ENCODE results near the gene PMVK. TPM values are rescaled to one million over a fixed set of nuclear protein-coding genes. Genes with fewer than 3 reads are reported as not detected.

The PMVK gene
- total RNA-seq, 2 donors from 2014 or later, result 38.6 to 66.9 TPM

DNA sequence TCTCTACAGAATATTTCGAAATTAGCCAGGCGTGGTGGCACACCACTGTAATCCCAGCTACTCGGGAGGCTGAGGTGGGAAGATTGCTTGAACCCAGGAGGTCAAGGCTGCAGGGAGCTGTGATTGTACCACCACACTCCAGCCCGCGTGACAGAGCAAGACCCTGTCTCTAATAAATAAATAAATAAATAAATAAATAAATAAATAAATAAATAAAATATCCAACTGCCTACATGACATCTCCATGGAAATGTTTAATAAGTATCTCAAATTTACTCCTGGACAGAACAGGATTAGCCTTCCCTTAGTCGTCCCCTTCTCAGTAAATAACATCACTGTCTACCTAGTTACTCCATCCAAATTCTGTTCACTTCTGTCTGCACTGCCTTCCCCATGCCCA lies 37.5 kb downstream of the PMVK start:
- no peak for ATAC-seq (replicated peaks)

DNA sequence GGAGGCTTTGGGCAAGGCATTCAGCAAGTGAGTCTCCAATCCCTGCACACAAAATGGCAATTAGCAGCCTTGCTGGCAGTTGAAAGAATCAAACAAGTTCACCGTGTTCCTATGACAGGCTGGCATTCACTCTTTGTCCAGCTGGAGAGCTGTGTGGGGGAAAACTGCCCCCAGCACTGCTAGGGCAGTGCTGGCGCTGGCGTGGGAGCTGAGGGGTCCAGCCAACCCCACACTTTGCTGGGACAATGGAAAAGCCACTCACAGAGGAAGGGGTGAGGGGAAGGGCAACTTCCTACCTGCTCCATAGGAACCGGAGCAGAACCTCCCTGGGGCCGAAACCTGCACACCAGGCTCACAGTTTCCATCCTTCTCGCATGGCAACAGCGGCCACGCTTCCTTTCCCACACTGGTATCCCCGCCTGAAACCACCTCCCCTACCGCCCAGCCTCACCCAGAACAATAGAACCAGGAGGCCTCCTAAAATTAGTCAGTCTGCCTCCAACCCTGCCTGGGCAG lies 39.7 kb downstream of the PMVK start:
- H3K27ac Mint-ChIP-seq, result no peak overlapping the region
- H3K36me3 Mint-ChIP-seq (ENCODE audit: low read depth), result no peaks in the 10 kb centered on the region
- no peaks in the 10 kb centered on the region for H3K4me1 Mint-ChIP-seq
- peaks cover 3% of the 10 kb centered on the region for H3K27me3 Mint-ChIP-seq
- ATAC-seq (replicated peaks), result peak; percentile 19
- no peaks in the 10 kb centered on the region for H3K9me3 Mint-ChIP-seq
- no peak overlapping the region for H3K4me3 Mint-ChIP-seq

More for the DNA sequence above, 37.5 kb downstream of the PMVK start:
- H3K27me3 Mint-ChIP-seq, result peaks cover 3% of the 10 kb centered on the region
- no peaks in the 10 kb centered on the region for H3K36me3 Mint-ChIP-seq (ENCODE audit: low read depth)
- no peak overlapping the region for H3K27ac Mint-ChIP-seq
- H3K4me1 Mint-ChIP-seq, result no peaks in the 10 kb centered on the region
- no peaks in the 10 kb centered on the region for H3K9me3 Mint-ChIP-seq
- no peak overlapping the region for H3K4me3 Mint-ChIP-seq

DNA sequence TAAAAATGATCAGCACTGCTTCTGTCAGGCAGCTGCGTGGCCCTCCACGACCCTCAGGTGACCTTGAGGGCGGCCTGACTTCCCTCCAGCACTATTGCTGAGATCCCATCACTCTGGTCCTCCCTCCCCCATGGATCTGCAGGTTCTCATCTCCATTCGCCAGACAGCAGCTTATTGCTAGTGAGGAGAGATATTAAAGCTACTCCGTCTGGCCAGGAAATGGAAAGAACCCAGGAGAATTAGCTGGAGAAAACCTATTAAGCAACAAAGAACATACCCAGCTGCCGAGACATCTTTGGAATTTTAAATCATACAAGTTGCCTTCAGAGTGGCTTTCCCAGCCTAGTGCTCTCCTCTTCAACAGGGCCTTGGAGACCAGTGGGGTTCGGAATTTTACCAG lies 40.7 kb downstream of the PMVK start:
- Mint-ChIP-seq H3K27me3 (peaks cover 3% of the 10 kb centered on the region), H3K9me3 (no peaks in the 10 kb centered on the region), H3K4me3 (no peak overlapping the region), H3K36me3 (ENCODE audit: low read depth) (no peaks in the 10 kb centered on the region), H3K27ac (no peak overlapping the region), H3K4me1 (no peaks in the 10 kb centered on the region)
- ATAC-seq (replicated peaks), result no peak

DNA sequence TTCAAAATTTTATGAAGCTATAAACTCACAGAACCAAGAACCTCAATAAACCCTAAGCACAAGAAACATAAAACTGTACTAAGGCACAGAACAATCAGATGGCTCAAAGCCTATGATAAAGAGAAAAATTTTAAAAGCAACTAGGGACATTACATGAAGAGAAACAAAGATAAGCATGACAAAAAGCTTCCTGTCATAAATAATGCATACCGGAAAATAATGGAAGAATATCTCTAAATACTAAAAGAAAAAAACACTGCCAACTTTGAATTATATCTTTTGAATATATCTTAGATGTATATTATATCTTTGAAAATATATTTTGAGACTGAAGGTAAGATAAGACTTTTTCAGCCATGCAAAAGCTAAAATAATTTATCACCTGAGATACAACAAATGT lies 45.1 kb downstream of the PMVK start:
- no peaks in the 10 kb centered on the region for H3K9me3 Mint-ChIP-seq
- H3K4me1 Mint-ChIP-seq, result peaks cover under 1% of the 10 kb centered on the region
- H3K27ac Mint-ChIP-seq, result no peak overlapping the region
- no peaks in the 10 kb centered on the region for H3K27me3 Mint-ChIP-seq
- no peak for ATAC-seq (replicated peaks)
- H3K4me3 Mint-ChIP-seq, result no peak overlapping the region
- H3K36me3 Mint-ChIP-seq (ENCODE audit: low read depth), result no peaks in the 10 kb centered on the region

DNA sequence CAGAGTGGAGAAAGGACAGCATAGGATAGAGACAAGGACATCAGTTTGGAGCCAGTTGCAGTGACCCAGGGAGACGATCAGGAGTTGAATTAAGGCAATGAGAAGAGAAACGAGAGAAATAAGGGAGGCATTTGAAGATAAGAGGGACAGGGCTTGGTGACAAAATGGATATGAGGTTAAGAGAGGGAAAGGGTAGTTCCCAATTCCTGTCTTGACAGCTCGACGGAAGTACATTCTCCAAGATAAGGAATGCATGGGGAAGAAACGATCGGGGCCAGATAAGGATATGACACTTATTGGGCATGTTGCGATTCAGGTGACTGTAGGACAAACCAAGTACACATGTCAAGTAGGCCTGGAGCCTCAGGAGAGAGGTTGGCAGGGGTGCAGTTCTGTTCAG lies 47.8 kb downstream of the PMVK start:
- ATAC-seq (replicated peaks), result no peak
- no peak overlapping the region for H3K27ac Mint-ChIP-seq

DNA sequence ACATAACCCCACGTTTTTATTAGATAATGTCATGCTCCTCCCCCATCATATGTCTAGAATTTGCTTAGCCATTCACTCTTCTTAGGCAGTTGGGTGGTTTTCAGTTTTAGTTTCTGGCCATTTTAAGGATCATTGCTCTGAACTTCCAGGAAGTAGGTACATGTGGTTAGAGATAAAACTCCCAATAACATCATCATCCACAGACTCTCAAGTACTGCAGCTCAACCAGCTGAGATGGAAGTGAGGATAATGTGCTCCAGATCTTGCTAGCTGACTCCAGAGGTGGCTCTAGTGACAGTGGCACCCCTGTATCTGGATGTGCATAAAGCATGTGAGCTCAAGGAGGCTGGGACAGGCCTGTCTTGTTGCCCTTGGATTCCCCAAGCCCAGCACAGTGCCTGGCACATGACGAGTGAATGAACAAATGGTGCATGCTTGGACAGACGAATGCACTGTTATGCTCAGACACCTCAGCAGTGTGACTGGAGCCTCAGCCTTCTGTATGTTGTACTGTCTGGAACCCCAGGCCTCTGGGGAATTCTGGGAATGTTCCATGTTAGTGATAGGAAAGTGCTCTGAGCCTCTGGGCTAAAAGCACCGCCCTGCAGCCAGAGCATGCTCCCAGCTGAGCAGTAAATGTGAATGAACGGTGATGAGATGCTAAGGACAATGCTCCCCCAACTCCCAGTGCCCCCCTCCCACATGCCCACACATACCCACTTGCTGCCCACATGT lies 50.1 kb downstream of the PMVK start:
- ATAC-seq (replicated peaks), result peak; percentile 48
- H3K27ac Mint-ChIP-seq, result no peak overlapping the region

More for the DNA sequence above, 47.8 kb downstream of the PMVK start:
- Mint-ChIP-seq H3K27me3 (no peaks in the 10 kb centered on the region), H3K4me3 (no peak overlapping the region), H3K36me3 (ENCODE audit: low read depth) (no peaks in the 10 kb centered on the region), H3K9me3 (no peaks in the 10 kb centered on the region), H3K4me1 (peaks cover 6% of the 10 kb centered on the region)

DNA sequence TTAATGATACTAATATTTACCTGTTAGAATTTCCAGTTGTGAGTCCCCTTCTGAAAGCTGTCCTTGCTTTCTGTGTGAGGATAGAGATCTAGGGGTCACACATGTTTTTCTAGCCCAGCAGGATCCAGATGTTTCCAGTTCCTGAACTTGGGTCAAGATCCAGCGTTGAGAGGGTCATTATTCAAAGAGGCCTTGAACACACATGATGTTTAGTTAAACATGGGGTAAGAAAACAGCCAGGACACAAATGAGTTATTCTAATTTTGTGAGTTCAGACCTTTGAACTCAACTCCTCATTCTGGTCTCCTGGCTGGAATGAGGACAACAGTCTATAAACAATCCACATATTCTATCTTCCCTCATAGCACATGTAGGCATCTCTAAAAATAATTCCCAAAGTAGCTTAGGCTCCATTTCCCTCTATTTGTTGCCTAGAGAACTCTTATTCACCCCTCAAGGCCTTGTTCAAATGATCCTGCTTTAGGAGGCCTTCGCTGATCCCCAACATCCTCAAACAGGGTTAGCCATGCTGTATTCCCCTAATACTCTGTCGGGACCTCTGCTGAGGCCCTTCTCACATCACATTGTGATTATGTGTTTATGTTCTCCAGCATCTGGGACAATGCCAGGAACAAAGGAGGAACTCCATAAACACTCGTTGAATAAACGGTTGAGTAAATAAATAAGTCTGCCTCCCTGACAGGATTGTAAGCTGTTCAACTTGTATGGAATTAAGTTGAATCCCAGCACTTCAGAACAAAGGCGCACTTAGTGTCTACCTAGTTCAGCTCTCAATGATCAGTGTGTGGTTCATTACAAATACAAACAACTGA lies 51.4 kb downstream of the PMVK start:
- ATAC-seq (replicated peaks), result no peak
- H3K27me3 Mint-ChIP-seq, result no peaks in the 10 kb centered on the region
- H3K4me1 Mint-ChIP-seq, result peaks cover 6% of the 10 kb centered on the region
- no peaks in the 10 kb centered on the region for H3K36me3 Mint-ChIP-seq (ENCODE audit: low read depth)
- no peak overlapping the region for H3K27ac Mint-ChIP-seq
- H3K9me3 Mint-ChIP-seq, result no peaks in the 10 kb centered on the region
- no peak overlapping the region for H3K4me3 Mint-ChIP-seq

More for the DNA sequence above, 50.1 kb downstream of the PMVK start:
- H3K9me3 Mint-ChIP-seq, result no peaks in the 10 kb centered on the region
- H3K27me3 Mint-ChIP-seq, result no peaks in the 10 kb centered on the region
- H3K4me3 Mint-ChIP-seq, result no peak overlapping the region
- H3K36me3 Mint-ChIP-seq (ENCODE audit: low read depth), result no peaks in the 10 kb centered on the region
- H3K4me1 Mint-ChIP-seq, result peaks cover 6% of the 10 kb centered on the region

DNA sequence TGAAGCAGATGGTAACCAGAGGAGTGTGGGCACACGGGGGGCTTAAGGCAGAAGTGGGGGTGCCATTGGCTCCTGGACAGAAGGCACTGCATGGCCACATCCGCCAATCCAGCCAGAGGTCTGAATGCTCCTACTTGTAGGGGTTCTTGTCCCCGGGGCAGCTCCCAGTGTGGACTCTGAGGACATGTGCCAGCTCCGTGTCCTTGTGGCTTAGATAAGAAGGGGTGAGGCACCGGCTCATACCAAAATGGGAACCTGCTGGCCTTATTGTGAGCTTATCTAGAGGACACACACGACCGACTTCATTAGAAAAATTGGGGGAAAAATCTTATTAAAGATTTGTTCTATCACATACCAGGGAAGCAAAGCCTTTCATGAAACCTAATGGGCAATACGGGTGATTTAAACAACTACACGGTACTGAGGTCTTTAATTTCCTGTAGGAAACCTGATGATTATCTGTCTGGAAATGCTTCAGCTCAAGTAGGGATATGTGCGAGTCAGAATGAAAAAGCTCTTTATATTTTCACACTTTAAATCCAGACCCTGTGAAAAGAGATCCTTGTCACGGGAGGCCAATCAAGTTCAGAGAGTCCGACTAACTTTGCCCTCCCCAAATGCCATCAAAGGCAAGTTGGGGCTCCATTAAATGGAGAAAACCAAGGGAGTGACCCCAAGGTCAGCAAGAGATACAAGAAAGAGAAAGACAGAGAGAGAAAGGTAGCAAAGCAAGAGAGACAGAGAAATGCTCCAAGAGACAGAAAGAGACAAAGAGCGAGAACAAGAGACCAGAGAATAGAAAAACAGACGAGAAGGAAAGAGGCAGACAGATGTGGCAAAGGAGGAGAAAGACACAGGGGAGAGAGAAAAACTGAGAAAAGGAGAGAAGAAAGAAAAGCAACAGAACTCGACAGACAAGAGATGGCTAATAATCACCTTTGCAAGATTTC lies 52.3 kb downstream of the PMVK start:
- Mint-ChIP-seq H3K27ac (no peak overlapping the region), H3K4me1 (peaks cover 6% of the 10 kb centered on the region), H3K27me3 (no peaks in the 10 kb centered on the region), H3K36me3 (ENCODE audit: low read depth) (no peaks in the 10 kb centered on the region), H3K4me3 (no peak overlapping the region), H3K9me3 (no peaks in the 10 kb centered on the region)
- ATAC-seq (replicated peaks), result no peak

DNA sequence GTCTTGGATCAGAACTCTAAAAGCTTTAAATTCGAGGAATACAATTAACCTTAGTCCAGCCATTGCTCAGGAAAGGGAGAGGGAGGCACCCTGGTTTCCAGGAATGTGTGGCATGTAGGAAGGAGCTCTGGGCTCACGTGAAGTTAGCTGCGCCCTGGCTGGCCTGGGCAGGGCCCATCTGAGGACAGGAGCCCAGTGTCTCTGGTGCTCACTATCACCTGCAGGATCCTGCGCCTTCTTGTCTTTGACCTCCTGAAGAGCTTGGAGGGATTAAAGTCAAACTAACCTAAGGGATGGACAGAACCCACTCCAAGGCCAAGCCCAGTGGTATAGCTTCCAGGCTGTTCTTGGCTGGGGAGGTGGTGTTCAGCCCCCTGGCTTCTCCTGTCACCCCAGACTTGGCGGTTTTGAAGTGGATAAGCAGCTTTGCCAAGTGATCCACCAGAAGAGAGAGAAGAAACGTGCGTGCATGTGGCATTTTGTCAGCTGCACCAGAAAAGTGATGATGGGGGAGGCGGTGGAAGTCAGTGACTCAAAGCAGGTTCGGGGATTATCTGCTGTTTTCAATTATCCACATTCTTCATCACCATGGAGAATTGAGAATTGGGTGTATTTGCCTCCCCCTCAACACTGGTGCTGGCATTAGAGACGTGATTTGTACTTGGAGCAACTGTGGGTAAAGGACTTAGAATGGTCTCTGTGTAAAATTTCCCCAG lies 54.5 kb downstream of the PMVK start:
- H3K9me3 Mint-ChIP-seq, result no peaks in the 10 kb centered on the region
- H3K4me3 Mint-ChIP-seq, result no peak overlapping the region
- no peaks in the 10 kb centered on the region for H3K36me3 Mint-ChIP-seq (ENCODE audit: low read depth)
- H3K27ac Mint-ChIP-seq, result no peak overlapping the region
- no peaks in the 10 kb centered on the region for H3K27me3 Mint-ChIP-seq
- peaks cover 6% of the 10 kb centered on the region for H3K4me1 Mint-ChIP-seq
- no peak for ATAC-seq (replicated peaks)

DNA sequence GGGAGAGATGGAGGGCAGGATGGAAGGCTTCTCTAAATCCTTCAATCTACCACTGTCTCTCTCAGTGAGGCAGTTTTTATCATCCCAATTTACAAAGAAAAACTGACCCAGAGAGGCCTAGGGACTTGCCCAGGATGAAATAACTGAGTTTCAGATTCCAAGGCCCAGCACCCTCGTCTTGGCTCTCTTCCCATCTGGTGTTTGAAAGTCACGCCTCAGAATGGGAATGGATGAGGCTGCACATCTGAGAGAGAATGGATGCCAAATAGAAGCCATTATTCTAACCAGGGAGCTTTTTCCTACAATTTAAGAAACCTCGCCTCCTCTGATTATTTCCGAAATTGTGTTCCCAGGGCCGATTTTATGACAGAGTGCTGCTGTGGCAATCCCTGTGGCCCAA lies 55.8 kb downstream of the PMVK start:
- Mint-ChIP-seq H3K9me3 (no peaks in the 10 kb centered on the region), H3K27ac (no peak overlapping the region), H3K4me1 (no peaks in the 10 kb centered on the region), H3K4me3 (no peak overlapping the region), H3K27me3 (peaks cover 4% of the 10 kb centered on the region), H3K36me3 (ENCODE audit: low read depth) (no peaks in the 10 kb centered on the region)
- no peak for ATAC-seq (replicated peaks)

DNA sequence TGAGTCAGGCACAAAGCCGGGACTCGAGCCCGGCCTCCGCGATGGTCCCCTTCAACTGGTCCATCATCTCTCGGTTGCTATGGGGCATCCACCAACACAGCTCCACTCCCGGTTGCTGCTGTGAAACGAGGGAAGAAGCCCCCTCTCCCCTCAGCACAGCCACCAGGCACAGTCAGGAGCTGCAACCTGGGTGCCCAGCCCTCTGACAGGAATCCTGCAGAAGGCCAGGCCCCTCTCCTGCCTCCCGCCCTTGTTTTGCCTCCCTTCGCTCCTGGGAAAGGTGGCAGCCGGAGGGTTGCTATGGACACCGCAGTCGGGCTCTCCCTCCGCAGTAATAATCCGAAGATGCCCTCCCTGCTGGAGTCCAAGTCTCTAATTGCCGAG lies 57.5 kb downstream of the PMVK start:
- no peaks in the 10 kb centered on the region for H3K9me3 Mint-ChIP-seq
- peaks cover 9% of the 10 kb centered on the region for H3K27me3 Mint-ChIP-seq
- ATAC-seq (replicated peaks), result no peak
- no peak overlapping the region for H3K27ac Mint-ChIP-seq
- peaks cover 5% of the 10 kb centered on the region for H3K4me1 Mint-ChIP-seq
- H3K36me3 Mint-ChIP-seq (ENCODE audit: low read depth), result no peaks in the 10 kb centered on the region
- H3K4me3 Mint-ChIP-seq, result no peak overlapping the region

DNA sequence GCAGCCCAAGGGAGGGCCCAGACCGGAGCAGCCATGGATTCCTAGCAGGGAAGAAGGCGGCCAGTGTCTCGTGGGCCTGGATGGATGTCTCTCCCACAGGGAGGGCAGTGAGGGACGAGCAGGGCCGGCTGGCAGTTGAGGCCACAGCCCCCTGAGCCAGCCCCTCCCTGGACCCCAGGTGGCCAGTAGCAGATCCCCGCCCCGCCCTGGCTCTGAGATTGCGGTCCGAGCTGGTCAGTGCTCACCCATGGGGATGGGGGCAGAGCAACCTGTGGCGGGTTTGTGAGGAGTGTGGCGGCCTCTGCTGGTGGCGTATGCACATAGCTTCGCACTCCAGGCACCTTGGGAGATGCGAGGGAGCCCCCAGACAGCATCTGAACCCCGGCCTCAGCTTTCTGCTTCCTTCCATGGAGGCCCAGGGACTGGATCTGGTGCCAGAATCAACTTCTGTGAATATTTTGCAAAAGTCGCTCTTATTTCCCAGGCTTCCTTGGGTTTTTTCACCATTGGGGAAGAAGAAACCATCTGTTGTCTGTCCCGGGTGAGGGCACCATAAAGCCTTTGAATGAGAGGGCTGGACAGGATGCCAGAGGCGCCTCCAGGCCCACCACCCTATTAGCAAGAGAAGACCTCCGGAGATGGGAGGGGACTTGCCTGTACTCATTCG lies 58.0 kb downstream of the PMVK start:
- Mint-ChIP-seq H3K27ac (no peak overlapping the region), H3K9me3 (no peaks in the 10 kb centered on the region), H3K4me3 (no peak overlapping the region), H3K4me1 (peaks cover 5% of the 10 kb centered on the region), H3K27me3 (peaks cover 10% of the 10 kb centered on the region), H3K36me3 (ENCODE audit: low read depth) (no peaks in the 10 kb centered on the region)
- ATAC-seq (replicated peaks), result peak; percentile 88

DNA sequence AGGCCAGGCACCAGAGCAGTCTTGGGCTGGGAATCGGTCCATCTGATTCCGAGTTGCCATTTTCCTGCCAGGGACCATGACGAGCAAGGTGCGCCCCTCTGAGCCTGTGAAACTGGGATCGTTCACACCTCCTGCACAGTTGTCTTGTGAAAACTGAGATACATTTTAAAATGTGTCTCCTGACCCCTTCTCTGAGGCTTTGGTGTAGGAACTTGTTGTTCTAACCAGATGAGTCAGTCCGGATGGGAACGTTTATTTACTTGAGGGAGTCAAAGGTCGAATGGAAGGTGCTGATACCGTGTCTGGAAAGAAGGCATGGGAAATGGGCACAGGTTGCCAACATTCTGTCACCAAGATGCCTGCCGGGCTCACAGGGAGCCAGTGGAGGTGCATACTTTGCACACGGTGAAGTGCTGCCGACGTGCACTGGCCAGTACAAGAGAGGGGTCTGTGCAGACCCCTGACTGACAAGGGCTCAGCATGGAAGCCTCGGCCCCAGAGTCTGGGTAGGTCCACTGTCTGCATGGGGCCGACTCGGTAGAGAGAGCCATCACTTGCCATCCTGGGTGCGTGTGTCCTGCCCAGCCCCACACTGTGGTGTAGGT lies 59.0 kb downstream of the PMVK start:
- Mint-ChIP-seq H3K27ac (no peak overlapping the region), H3K4me3 (no peak overlapping the region), H3K9me3 (no peaks in the 10 kb centered on the region), H3K4me1 (peaks cover 5% of the 10 kb centered on the region), H3K27me3 (peaks cover 18% of the 10 kb centered on the region), H3K36me3 (ENCODE audit: low read depth) (no peaks in the 10 kb centered on the region)
- no peak for ATAC-seq (replicated peaks)

Data from activated T-helper 17 cell treated with anti-CD3 and anti-CD28 coated beads, Interleukin-2, amount 50 U/mL, for 72 hours (primary cell).